ENCODE results near the gene ABTB1.
A peak's percentile ranks its signal among the peaks of the same experiment; 100 is the strongest.

Gene ABTB1

DNA sequence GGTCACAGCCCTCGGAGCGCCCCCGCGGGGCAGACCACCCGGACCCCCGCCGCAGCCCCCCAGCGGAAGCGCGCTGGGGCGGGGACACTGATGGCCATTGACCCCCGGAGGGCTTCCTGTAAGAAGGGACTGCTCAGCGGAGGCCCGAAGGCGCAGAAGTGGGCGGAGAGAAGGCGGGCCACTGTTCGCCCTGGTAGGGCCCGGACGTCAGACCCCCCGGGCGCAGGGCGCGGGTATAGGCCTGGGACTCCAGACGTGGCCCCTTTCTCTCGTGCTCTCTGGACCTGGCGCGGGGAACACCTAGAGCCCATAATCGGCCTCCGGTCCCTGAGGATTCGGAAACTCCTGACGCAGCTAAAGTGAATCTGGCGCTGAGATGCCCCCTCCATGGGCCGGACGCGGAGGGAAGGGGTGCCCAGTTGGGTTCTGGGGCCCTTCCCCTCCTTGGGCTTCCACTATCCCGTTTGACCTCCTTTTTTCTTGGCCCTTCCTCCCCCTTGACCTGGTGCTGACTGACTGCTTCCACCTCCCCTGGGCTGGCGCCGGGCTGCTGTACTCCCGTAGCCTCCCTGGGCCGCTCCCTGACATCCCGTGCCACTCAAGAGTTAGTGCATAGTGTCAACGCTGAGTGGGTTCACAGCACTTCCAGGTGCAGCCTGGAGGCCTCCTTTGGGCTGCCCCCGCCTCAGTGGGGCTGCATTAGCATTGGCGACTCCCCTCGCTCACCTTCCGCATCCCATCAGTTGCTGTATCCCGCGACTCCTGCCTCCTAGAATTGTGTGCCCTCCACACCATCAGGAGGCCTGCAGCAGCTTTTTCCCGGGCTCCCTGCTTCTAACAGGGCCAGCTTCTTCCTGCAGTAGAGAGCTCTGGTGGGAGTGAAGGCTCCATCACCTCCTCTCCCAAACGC is 694 bp downstream of the ABTB1 start:
- no peak for DNase-seq (ENCODE audit: low read depth)
- TF ChIP-seq CTCF (IDR thresholded peaks at IDR 0.05; ENCODE audit: low read depth, low read length) (no peak), MYC (IDR thresholded peaks at IDR 0.05; ENCODE audit: low read depth, low read length) (no peak), POLR2A (IDR thresholded peaks at IDR 0.05; ENCODE audit: extremely low read depth, insufficient read length) (no peak)
- TF ChIP-seq, protein P1, sequence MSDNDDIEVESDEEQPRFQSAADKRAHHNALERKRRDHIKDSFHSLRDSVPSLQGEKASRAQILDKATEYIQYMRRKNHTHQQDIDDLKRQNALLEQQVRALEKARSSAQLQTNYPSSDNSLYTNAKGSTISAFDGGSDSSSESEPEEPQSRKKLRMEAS (IDR thresholded peaks at IDR 0.05; ENCODE audit: low read depth, low read length) = no peak
- peak overlapping the region; percentile 44 for H3K4me3 ChIP-seq (ENCODE audit: low read depth, low read length)

DNA sequence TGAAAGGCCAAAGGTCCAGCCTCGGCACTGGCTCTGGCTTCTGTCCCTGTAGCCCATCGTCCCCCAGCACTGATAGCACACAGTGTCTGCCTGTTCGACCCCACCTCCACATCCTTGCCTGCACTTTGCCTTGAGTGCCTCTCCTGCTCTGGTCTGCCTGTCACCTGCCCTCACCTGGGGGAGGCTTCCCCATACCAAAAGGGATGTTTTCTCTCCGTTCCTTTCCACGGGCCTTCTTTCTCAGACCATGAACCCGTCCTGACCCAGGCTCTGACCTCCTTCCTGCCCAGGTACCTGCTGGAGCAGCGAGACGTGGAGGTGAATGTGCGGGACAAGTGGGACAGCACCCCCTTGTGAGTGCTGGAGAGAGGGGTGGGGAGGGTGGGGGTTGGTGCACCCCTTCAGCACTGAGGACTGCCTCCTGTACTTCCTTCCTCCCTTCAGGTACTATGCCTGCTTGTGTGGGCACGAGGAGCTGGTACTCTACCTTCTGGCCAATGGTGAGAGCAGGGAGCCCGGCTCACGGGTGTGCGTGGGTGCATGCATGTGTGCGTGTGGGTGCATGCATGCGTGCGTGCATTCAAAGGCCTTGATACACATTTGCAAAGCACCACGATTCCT is 1.5 kb downstream of the ABTB1 start:
- no peak overlapping the region for H3K4me3 ChIP-seq (ENCODE audit: low read depth, low read length)
- DNase-seq (ENCODE audit: low read depth) = no peak
- TF ChIP-seq CTCF (IDR thresholded peaks at IDR 0.05; ENCODE audit: low read depth, low read length) (no peak), POLR2A (IDR thresholded peaks at IDR 0.05; ENCODE audit: extremely low read depth, insufficient read length) (no peak), MYC (IDR thresholded peaks at IDR 0.05; ENCODE audit: low read depth, low read length) (no peak)
- TF ChIP-seq, protein P1 (IDR thresholded peaks at IDR 0.05; ENCODE audit: low read depth, low read length) = no peak

GRCh38 chr3:127674790-127675189 is 2.0 kb downstream of the ABTB1 start:
- TF ChIP-seq POLR2A (IDR thresholded peaks at IDR 0.05; ENCODE audit: extremely low read depth, insufficient read length) (no peak), CTCF (IDR thresholded peaks at IDR 0.05; ENCODE audit: low read depth, low read length) (no peak), MYC (IDR thresholded peaks at IDR 0.05; ENCODE audit: low read depth, low read length) (no peak)
- TF ChIP-seq, protein P1 (IDR thresholded peaks at IDR 0.05; ENCODE audit: low read depth, low read length) = no peak
- no peak overlapping the region for H3K4me3 ChIP-seq (ENCODE audit: low read depth, low read length)
- no peak for DNase-seq (ENCODE audit: low read depth)

- no peak for TF ChIP-seq CTCF (IDR thresholded peaks at IDR 0.05; ENCODE audit: low read depth, low read length)
- no peak for TF ChIP-seq POLR2A (IDR thresholded peaks at IDR 0.05; ENCODE audit: extremely low read depth, insufficient read length)
- TF ChIP-seq MYC (IDR thresholded peaks at IDR 0.05; ENCODE audit: low read depth, low read length) = no peak
- TF ChIP-seq, protein P1 (IDR thresholded peaks at IDR 0.05; ENCODE audit: low read depth, low read length) = no peak
- no peak overlapping the region for H3K4me3 ChIP-seq (ENCODE audit: low read depth, low read length)
- no peak for DNase-seq (ENCODE audit: low read depth)
Observed at GRCh38 chr3:127675651-127676391, 3.1 kb downstream of the ABTB1 start.

DNA sequence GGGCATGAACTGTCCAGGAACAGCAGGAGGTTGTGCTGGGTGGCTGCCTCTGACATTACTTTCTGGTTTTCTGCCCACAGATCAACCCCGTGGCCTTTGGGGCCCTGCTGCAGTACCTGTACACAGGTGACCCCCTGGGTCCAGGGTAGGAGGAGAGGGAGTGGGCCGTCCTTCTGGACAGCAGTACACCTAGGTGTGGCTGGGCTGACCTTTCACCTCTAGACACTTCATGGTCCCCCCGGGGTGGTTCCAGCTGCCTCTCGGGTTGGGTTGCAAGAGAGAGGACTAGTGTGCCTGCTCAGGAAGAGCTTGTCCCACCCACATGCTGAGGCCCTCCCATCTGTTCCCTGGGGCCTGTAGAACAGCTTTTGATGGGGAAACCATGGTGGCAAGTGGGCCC is 3.7 kb downstream of the ABTB1 start:
- TF ChIP-seq MYC (IDR thresholded peaks at IDR 0.05; ENCODE audit: low read depth, low read length) (no peak), CTCF (IDR thresholded peaks at IDR 0.05; ENCODE audit: low read depth, low read length) (no peak), POLR2A (IDR thresholded peaks at IDR 0.05; ENCODE audit: extremely low read depth, insufficient read length) (no peak)
- TF ChIP-seq, protein P1 (IDR thresholded peaks at IDR 0.05; ENCODE audit: low read depth, low read length) = no peak
- no peak for DNase-seq (ENCODE audit: low read depth)
- no peak overlapping the region for H3K4me3 ChIP-seq (ENCODE audit: low read depth, low read length)
